Astrocyte (in vitro differentiated cells and primary cell): Measurements from ENCODE around the gene CFHR3.

ENCODE experiments used
- CTCF ChIP-seq: IDR thresholded peaks from 2 replicates; pipeline ENCODE4 v1.5.1; 2011; ENCODE audit warnings: low read depth, mild to moderate bottlenecking, inconsistent platforms, low read length, moderate library complexity; ENCODE audit not compliant: insufficient read depth
- EZH2 ChIP-seq: IDR thresholded peaks from 2 replicates; pipeline ENCODE4 v1.6.1; 2012; ENCODE audit warnings: mild to moderate bottlenecking, low read length, inconsistent platforms; ENCODE audit not compliant: insufficient read depth

DNA sequence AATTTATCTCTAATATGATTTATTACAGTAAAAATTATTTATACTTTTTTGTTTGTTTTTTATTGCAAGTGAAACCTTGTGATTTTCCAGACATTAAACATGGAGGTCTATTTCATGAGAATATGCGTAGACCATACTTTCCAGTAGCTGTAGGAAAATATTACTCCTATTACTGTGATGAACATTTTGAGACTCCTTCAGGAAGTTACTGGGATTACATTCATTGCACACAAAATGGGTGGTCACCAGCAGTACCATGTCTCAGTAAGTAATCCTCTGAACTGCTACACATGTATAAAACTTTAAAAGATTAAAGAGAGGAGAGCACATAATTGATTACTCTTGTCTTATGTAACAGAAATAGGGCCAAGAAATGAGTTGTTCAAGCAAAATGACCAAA is 4.5 kb downstream of the CFHR3 start:
- no peak for TF ChIP-seq EZH2
- TF ChIP-seq CTCF: no peak
